ENCODE results near the gene TALDO1. TPM values are rescaled to one million over a fixed set of nuclear protein-coding genes. Genes with fewer than 3 reads are reported as not detected.

TALDO1 gene
- total RNA-seq, 1 experiment from 2014 or later = 314 TPM

DNA sequence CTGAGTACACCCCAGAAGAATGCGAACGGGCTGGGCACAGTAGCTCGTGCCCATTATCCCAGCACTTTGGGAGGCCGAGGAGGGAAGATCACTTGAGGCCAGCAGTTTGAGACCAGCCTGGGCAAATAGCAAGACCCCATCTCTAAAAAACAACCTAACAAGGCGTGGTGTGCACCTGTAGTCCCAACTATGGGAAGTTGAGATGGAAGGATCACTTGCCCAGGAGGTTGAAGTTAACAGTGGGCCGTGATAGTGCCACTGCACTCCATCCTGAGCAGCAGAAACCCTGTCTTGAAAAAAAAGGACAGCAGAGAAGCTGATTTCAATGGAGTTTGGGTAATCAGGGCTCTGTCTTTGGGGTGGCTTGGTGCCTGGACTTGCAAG lies 65.8 kb downstream of the TALDO1 start:
- DNase-seq (ENCODE audit: low spot score) (no peak), ATAC-seq (no peak)
- POLR2A ChIA-PET = no interaction called here
- CTCF ChIA-PET = interaction anchor here (0.5 kb wide), 1 partner anchor 68 kb away, joined by 3 read pairs; no protein-coding TSS in a partner anchor
- Mint-ChIP-seq H3K27ac (no peak overlapping the region), H3K9me3 (no peaks in the 10 kb centered on the region), H3K4me3 (no peak overlapping the region), H3K27me3 (ENCODE audit: low read depth) (no peaks in the 10 kb centered on the region), H3K4me1 (peaks cover 28% of the 10 kb centered on the region), H3K36me3 (peaks cover 28% of the 10 kb centered on the region)
- TF ChIP-seq ERG (CRISPR knock-in tag; IDR thresholded peaks at IDR 0.05) = no peak; the same call in 1 of the 2 replicates
- TF ChIP-seq TCF7 (CRISPR knock-in tag; IDR thresholded peaks at IDR 0.05; ENCODE audit: low read depth) = no peak
- TF ChIP-seq ZNF416 (CRISPR knock-in tag; IDR thresholded peaks at IDR 0.05) = 0 out of 2 replicates have a peak, but pooled peaks have one; percentile 25
- TF ChIP-seq OVOL2 (CRISPR knock-in tag; IDR thresholded peaks at IDR 0.05; ENCODE audit: borderline replicate concordance) = no peak
- TF ChIP-seq ATF2 (CRISPR knock-in tag; IDR thresholded peaks at IDR 0.05; ENCODE audit: borderline replicate concordance, low read depth) = no peak
- no peak for TF ChIP-seq CDX4 (CRISPR knock-in tag; IDR thresholded peaks at IDR 0.05; ENCODE audit: borderline replicate concordance)
- peak; percentile 96 for TF ChIP-seq ZNF121 (CRISPR knock-in tag; IDR thresholded peaks at IDR 0.05)
- TF ChIP-seq ZNF425 (CRISPR knock-in tag; conservative IDR thresholded peaks at IDR 0.05) = 0 out of 2 replicates have a peak, but pooled peaks have one; percentile 36
- TF ChIP-seq ZNF317 (CRISPR knock-in tag; IDR thresholded peaks at IDR 0.05; ENCODE audit: borderline replicate concordance, low read depth) = no peak
- TF ChIP-seq STAT6 (CRISPR knock-in tag; conservative IDR thresholded peaks at IDR 0.05; ENCODE audit: low read depth) = no peak
- TF ChIP-seq, protein P1, sequence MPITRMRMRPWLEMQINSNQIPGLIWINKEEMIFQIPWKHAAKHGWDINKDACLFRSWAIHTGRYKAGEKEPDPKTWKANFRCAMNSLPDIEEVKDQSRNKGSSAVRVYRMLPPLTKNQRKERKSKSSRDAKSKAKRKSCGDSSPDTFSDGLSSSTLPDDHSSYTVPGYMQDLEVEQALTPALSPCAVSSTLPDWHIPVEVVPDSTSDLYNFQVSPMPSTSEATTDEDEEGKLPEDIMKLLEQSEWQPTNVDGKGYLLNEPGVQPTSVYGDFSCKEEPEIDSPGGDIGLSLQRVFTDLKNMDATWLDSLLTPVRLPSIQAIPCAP (CRISPR knock-in tag; IDR thresholded peaks at IDR 0.05) = no peak
- no peak for TF ChIP-seq NFATC4 (CRISPR knock-in tag; IDR thresholded peaks at IDR 0.05)
- no peak; the same call in 1 of the 2 replicates for TF ChIP-seq ZNF532 (CRISPR knock-in tag; IDR thresholded peaks at IDR 0.05; ENCODE audit: borderline replicate concordance)
- TF ChIP-seq ATF1 (CRISPR knock-in tag; IDR thresholded peaks at IDR 0.05) = no peak
- no peak for TF ChIP-seq ELF4 (CRISPR knock-in tag; IDR thresholded peaks at IDR 0.05; ENCODE audit: low read depth)
- no peak for TF ChIP-seq MAX (CRISPR knock-in tag; IDR thresholded peaks at IDR 0.05)
- TF ChIP-seq, protein P2, sequence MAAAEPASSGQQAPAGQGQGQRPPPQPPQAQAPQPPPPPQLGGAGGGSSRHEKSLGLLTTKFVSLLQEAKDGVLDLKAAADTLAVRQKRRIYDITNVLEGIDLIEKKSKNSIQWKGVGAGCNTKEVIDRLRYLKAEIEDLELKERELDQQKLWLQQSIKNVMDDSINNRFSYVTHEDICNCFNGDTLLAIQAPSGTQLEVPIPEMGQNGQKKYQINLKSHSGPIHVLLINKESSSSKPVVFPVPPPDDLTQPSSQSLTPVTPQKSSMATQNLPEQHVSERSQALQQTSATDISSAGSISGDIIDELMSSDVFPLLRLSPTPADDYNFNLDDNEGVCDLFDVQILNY (CRISPR knock-in tag; IDR thresholded peaks at IDR 0.05) = no peak
- TF ChIP-seq SMAD3 (CRISPR knock-in tag; IDR thresholded peaks at IDR 0.05; ENCODE audit: borderline replicate concordance) = no peak
- TF ChIP-seq TEAD1 (CRISPR knock-in tag; IDR thresholded peaks at IDR 0.05) = no peak

All from WTC11 (cell line).